ENCODE measurements around the gene ST3GAL4. TPM values are rescaled to one million over a fixed set of nuclear protein-coding genes. Genes with fewer than 3 reads are reported as not detected.
A peak's percentile ranks its signal among the peaks of the same experiment; 100 is the strongest.

Gene ST3GAL4
- total RNA-seq, 1 donor, result 13.8 TPM

- peaks cover 8% of the 10 kb centered on the region for H3K4me1 ChIP-seq (ENCODE audit: insufficient read depth, low read length)
- no peak overlapping the region for H3K4me3 ChIP-seq (ENCODE audit: insufficient read depth, low read length)
- no peak for TF ChIP-seq CTCF (IDR thresholded peaks at IDR 0.05; ENCODE audit: extremely low read depth, low read depth, low read length)
- no peaks in the 10 kb centered on the region for H3K9me3 ChIP-seq (ENCODE audit: low read depth, low read length)
- H3K79me2 ChIP-seq (ENCODE audit: insufficient read depth, low read length), result no peaks in the 10 kb centered on the region
- H3K27me3 ChIP-seq (ENCODE audit: insufficient read depth, low read length), result no peaks in the 10 kb centered on the region
- H2AFZ ChIP-seq (ENCODE audit: low read length), result no peak overlapping the region
- H3K27ac ChIP-seq (ENCODE audit: low read depth, low read length), result no peak overlapping the region
- no peak for DNase-seq (ENCODE audit: insufficient read length, low spot score, missing footprints)
- peaks cover 5% of the 10 kb centered on the region for H3K36me3 ChIP-seq (ENCODE audit: insufficient read depth, low read length)
- no peak overlapping the region for H3K4me2 ChIP-seq (ENCODE audit: insufficient read depth, low read length)
- H4K20me1 ChIP-seq (ENCODE audit: insufficient read depth, low read length), result no peaks in the 10 kb centered on the region
Measured at GRCh38 chr11:126420698-126421256, 65.3 kb downstream of the ST3GAL4 start.

- Histone ChIP-seq H4K20me1 (ENCODE audit: insufficient read depth, low read length) (no peaks in the 10 kb centered on the region), H3K36me3 (ENCODE audit: insufficient read depth, low read length) (peaks cover 5% of the 10 kb centered on the region), H3K27me3 (ENCODE audit: insufficient read depth, low read length) (no peaks in the 10 kb centered on the region), H3K4me2 (ENCODE audit: insufficient read depth, low read length) (no peak overlapping the region), H3K79me2 (ENCODE audit: insufficient read depth, low read length) (no peaks in the 10 kb centered on the region), H3K4me3 (ENCODE audit: insufficient read depth, low read length) (no peak overlapping the region), H2AFZ (ENCODE audit: low read length) (no peak overlapping the region), H3K4me1 (ENCODE audit: insufficient read depth, low read length) (peaks cover 8% of the 10 kb centered on the region), H3K9me3 (ENCODE audit: low read depth, low read length) (no peaks in the 10 kb centered on the region), H3K27ac (ENCODE audit: low read depth, low read length) (no peak overlapping the region)
- TF ChIP-seq CTCF (IDR thresholded peaks at IDR 0.05; ENCODE audit: extremely low read depth, low read depth, low read length), result no peak
- DNase-seq (ENCODE audit: insufficient read length, low spot score, missing footprints), result no peak
Measured at GRCh38 chr11:126421271-126421671, 65.8 kb downstream of the ST3GAL4 start.

GRCh38 chr11:126422446-126422845 is 67.0 kb downstream of the ST3GAL4 start:
- Histone ChIP-seq H3K4me1 (ENCODE audit: insufficient read depth, low read length) (peaks cover 10% of the 10 kb centered on the region), H3K4me2 (ENCODE audit: insufficient read depth, low read length) (no peak overlapping the region), H3K27ac (ENCODE audit: low read depth, low read length) (no peak overlapping the region), H4K20me1 (ENCODE audit: insufficient read depth, low read length) (no peaks in the 10 kb centered on the region), H2AFZ (ENCODE audit: low read length) (no peak overlapping the region), H3K36me3 (ENCODE audit: insufficient read depth, low read length) (peaks cover 5% of the 10 kb centered on the region), H3K79me2 (ENCODE audit: insufficient read depth, low read length) (no peaks in the 10 kb centered on the region), H3K9me3 (ENCODE audit: low read depth, low read length) (no peaks in the 10 kb centered on the region), H3K4me3 (ENCODE audit: insufficient read depth, low read length) (no peak overlapping the region), H3K27me3 (ENCODE audit: insufficient read depth, low read length) (no peaks in the 10 kb centered on the region)
- TF ChIP-seq CTCF (IDR thresholded peaks at IDR 0.05; ENCODE audit: extremely low read depth, low read depth, low read length), result no peak
- no peak for DNase-seq (ENCODE audit: insufficient read length, low spot score, missing footprints)

GRCh38 chr11:126423154-126423553 is 67.7 kb downstream of the ST3GAL4 start:
- DNase-seq (ENCODE audit: insufficient read length, low spot score, missing footprints), result peak; percentile 75
- no peaks in the 10 kb centered on the region for H4K20me1 ChIP-seq (ENCODE audit: insufficient read depth, low read length)
- no peak overlapping the region for H3K4me3 ChIP-seq (ENCODE audit: insufficient read depth, low read length)
- H3K79me2 ChIP-seq (ENCODE audit: insufficient read depth, low read length), result no peaks in the 10 kb centered on the region
- no peak overlapping the region for H2AFZ ChIP-seq (ENCODE audit: low read length)
- peaks cover 5% of the 10 kb centered on the region for H3K36me3 ChIP-seq (ENCODE audit: insufficient read depth, low read length)
- TF ChIP-seq CTCF (IDR thresholded peaks at IDR 0.05; ENCODE audit: extremely low read depth, low read depth, low read length), result no peak
- H3K4me2 ChIP-seq (ENCODE audit: insufficient read depth, low read length), result no peak overlapping the region
- no peaks in the 10 kb centered on the region for H3K9me3 ChIP-seq (ENCODE audit: low read depth, low read length)
- H3K27me3 ChIP-seq (ENCODE audit: insufficient read depth, low read length), result no peaks in the 10 kb centered on the region
- H3K27ac ChIP-seq (ENCODE audit: low read depth, low read length), result no peak overlapping the region
- H3K4me1 ChIP-seq (ENCODE audit: insufficient read depth, low read length), result peaks cover 10% of the 10 kb centered on the region
